HepG2 (cell line): Measurements from ENCODE around the gene LCTL. TPM values are rescaled to one million over a fixed set of nuclear protein-coding genes. Genes with fewer than 3 reads are reported as not detected.

ENCODE experiments used
- CBX1 ChIP-seq: IDR thresholded peaks from one replicate; pipeline ENCODE4 v1.6.1; 2016; ENCODE audit warnings: antibody characterized with exemption, low read depth
- DBP ChIP-seq: sonication (generic); formaldehyde crosslinking; IDR thresholded peaks from 2 replicates; pipeline ENCODE4 v1.4.0; 2020; ENCODE audit warnings: missing genetic modification reagents; ENCODE audit errors: not compliant biosample characterization
- EP300 ChIP-seq, 3 experiments: sonication (generic) in 1 of 3; formaldehyde crosslinking in 1 of 3; IDR thresholded peaks; 2 replicates each; pipeline versions ENCODE4 v1.5.1 to v1.6.1; 2011 to 2020; ENCODE audit warnings: low read depth in 2 of 3, low read length in 2 of 3, borderline replicate concordance in 1 of 3, improper control_type of control experiment in 1 of 3, mild to moderate bottlenecking in 1 of 3, missing genetic modification reagents in 1 of 3, moderate library complexity in 1 of 3
- NFE2L1 ChIP-seq: sonication (generic); formaldehyde crosslinking; IDR thresholded peaks from 2 replicates; pipeline ENCODE4 v1.4.0; 2020; ENCODE audit warnings: missing genetic modification reagents, mild to moderate bottlenecking, borderline replicate concordance
- NFKBIZ ChIP-seq: IDR thresholded peaks from 2 replicates; pipeline ENCODE4 v1.6.1; 2018; ENCODE audit warnings: missing genetic modification reagents, missing compliant biosample characterization
- NFYB ChIP-seq: sonication (generic); formaldehyde crosslinking; IDR thresholded peaks from 2 replicates; pipeline ENCODE4 v1.4.0; 2020; ENCODE audit warnings: missing genetic modification reagents
- PRDM4 ChIP-seq: sonication (generic); formaldehyde crosslinking; IDR thresholded peaks from 2 replicates; pipeline ENCODE4 v1.9.0; 2021; ENCODE audit warnings: missing genetic modification reagents, borderline replicate concordance
- RELA ChIP-seq: sonication (generic); formaldehyde crosslinking; IDR thresholded peaks from 2 replicates; pipeline ENCODE4 v1.4.0; 2020; ENCODE audit warnings: missing genetic modification reagents
- SNAI1 ChIP-seq: sonication (generic); formaldehyde crosslinking; IDR thresholded peaks from 2 replicates; pipeline ENCODE4 v1.5.0; 2020; ENCODE audit warnings: mild to moderate bottlenecking, missing genetic modification reagents, borderline replicate concordance
- SRF ChIP-seq: IDR thresholded peaks from 2 replicates; pipeline ENCODE4 v1.6.1; 2011; ENCODE audit warnings: mild to moderate bottlenecking, low read depth, low read length, moderate library complexity
- TARDBP ChIP-seq: sonication (generic); formaldehyde crosslinking; IDR thresholded peaks from 2 replicates; pipeline ENCODE4 v1.8.0; 2022; ENCODE audit warnings: mild to moderate bottlenecking, missing genetic modification reagents
- TEF ChIP-seq: sonication (generic); formaldehyde crosslinking; IDR thresholded peaks from 2 replicates; pipeline ENCODE4 v1.5.0; 2020; ENCODE audit warnings: missing genetic modification reagents
- ZBTB46 ChIP-seq: sonication (generic); formaldehyde crosslinking; IDR thresholded peaks from 2 replicates; pipeline ENCODE4 v1.4.0; 2020; ENCODE audit warnings: mild to moderate bottlenecking, missing genetic modification reagents, borderline replicate concordance
- ZFP37 ChIP-seq: sonication (generic); formaldehyde crosslinking; IDR thresholded peaks from 2 replicates; pipeline ENCODE4 v1.4.0; 2020; ENCODE audit warnings: missing genetic modification reagents, borderline replicate concordance
- ZNF446 ChIP-seq: sonication (generic); formaldehyde crosslinking; IDR thresholded peaks from 2 replicates; pipeline ENCODE4 v1.5.0; 2020; ENCODE audit warnings: mild to moderate bottlenecking, missing genetic modification reagents
- ZNF687 ChIP-seq: sonication (generic); formaldehyde crosslinking; IDR thresholded peaks from 2 replicates; pipeline ENCODE4 v1.5.1; 2020; ENCODE audit warnings: mild to moderate bottlenecking, missing genetic modification reagents, moderate library complexity
- polyA plus RNA-seq, 8 experiments: library from polyadenylated mRNA; depleted of rRNA in 3 of 8; stranded (reverse) in 7 of 8; unstranded in 1 of 8; fragments of >200 nt; fragmentation: Illumina TruSeq in 4 of 8; extraction: Trizol in 4 of 8; gene quantifications; 2 replicates each; pipeline versions ENCODE4 v1.2.1 to v1.2.3, GENCODE V29; 2011 to 2016; ENCODE audit warnings: low read depth in 4 of 8, missing spikeins in 1 of 8, mixed read lengths in 1 of 8; ENCODE audit not compliant: insufficient read depth in 1 of 8
- total RNA-seq, 5 experiments: library from RNA; depleted of rRNA; stranded (reverse); fragments of >200 nt; fragmentation: Illumina TruSeq; extraction: Trizol; gene quantifications; 2 replicates each; pipeline ENCODE4 v1.2.3, GENCODE V29; 2016; ENCODE audit warnings: low read depth in 1 of 5

The LCTL gene
- total and polyA plus RNA-seq, 2 of the 13 experiments (the other 11 are each of a cell fraction or from before 2014, with no cell fraction given) = 0.96 to 1.4 TPM

- no peak for TF ChIP-seq PRDM4 (CRISPR knock-in tag)
- no peak for TF ChIP-seq ZNF446 (CRISPR knock-in tag)
- no peak for TF ChIP-seq DBP
- TF ChIP-seq SRF = no peak
- no peak; the same call in 1 of the 2 replicates for TF ChIP-seq NFYB (CRISPR knock-in tag)
- 0 out of 2 replicates have a peak, but pooled peaks have one; percentile 17 for TF ChIP-seq NFKBIZ
- TF ChIP-seq EP300 (IDR thresholded peaks at IDR 0.05; ENCODE audit: low read depth in 2 of 2, low read length in 2 of 2) = peak in 1 of 2 experiments; percentile 14; a peak in 1 of 4 replicates
- 0 out of 2 replicates have a peak, but pooled peaks have one; percentile 17 for TF ChIP-seq EP300 (CRISPR knock-in tag; IDR thresholded peaks at IDR 0.05; ENCODE audit: borderline replicate concordance)
- no peak for TF ChIP-seq ZFP37
- no peak for TF ChIP-seq TARDBP (CRISPR knock-in tag)
- TF ChIP-seq ZBTB46 = no peak
- peak; percentile 65 for TF ChIP-seq CBX1
- TF ChIP-seq RELA (CRISPR knock-in tag) = no peak
- no peak for TF ChIP-seq SNAI1
- TF ChIP-seq ZNF687 (CRISPR knock-in tag) = peak; percentile 57
- no peak; the same call in 1 of the 2 replicates for TF ChIP-seq TEF (CRISPR knock-in tag)
- no peak for TF ChIP-seq NFE2L1 (CRISPR knock-in tag)
These were observed 61.0 kb downstream of the LCTL start, which contains the start of the genes RPL4 and ZWILCH (continued) for GRCh38 chr15:66504563-66505429.
